CD14-positive monocyte (primary cell): Measurements from ENCODE around the gene HS3ST4. TPM values are rescaled to one million over a fixed set of nuclear protein-coding genes. Genes with fewer than 3 reads are reported as not detected.

Experiments
- DNase-seq, 3 donors: peaks; one replicate each; pipeline ENCODE4 v3.0.0-alpha.2; 2011 to 2022
- H2AFZ ChIP-seq: 2 replicates; pipeline ENCODE4 v1.6.0; 2012; ENCODE audit warnings: mild to moderate bottlenecking, low read depth, low read length, inconsistent platforms; ENCODE audit not compliant: insufficient read depth, poor library complexity, severe bottlenecking
- H3K27ac ChIP-seq, 2 donors: 1 replicate in 1 of 2; 2 replicates in 1 of 2; pipeline ENCODE4 v1.5.1; 2012 to 2013; ENCODE audit warnings: low read length in 2 of 2, control low read depth in 1 of 2, inconsistent platforms in 1 of 2, low read depth in 1 of 2, mild to moderate bottlenecking in 1 of 2
- H3K27me3 ChIP-seq, 2 donors: one replicate each; pipeline versions ENCODE4 v1.6.0 to v1.6.1; 2011 to 2013; ENCODE audit warnings: low read length in 2 of 2; ENCODE audit not compliant: control insufficient read depth in 2 of 2, insufficient read depth in 2 of 2
- H3K36me3 ChIP-seq, 2 donors: replicated peaks in 1 of 2; 1 replicate in 1 of 2; 2 replicates in 1 of 2; pipeline versions ENCODE4 v1.5.1 to v1.6.1; 2012 to 2013; ENCODE audit warnings: low read length in 2 of 2, control low read depth in 1 of 2, inconsistent platforms in 1 of 2, mild to moderate bottlenecking in 1 of 2; ENCODE audit not compliant: insufficient read depth in 2 of 2, control insufficient read depth in 1 of 2
- H3K4me1 ChIP-seq, 2 donors: 1 replicate in 1 of 2; 2 replicates in 1 of 2; pipeline versions ENCODE4 v1.5.1 to v1.6.1; 2012 to 2013; ENCODE audit warnings: low read length in 2 of 2, control low read depth in 1 of 2, inconsistent platforms in 1 of 2, mild to moderate bottlenecking in 1 of 2, moderate library complexity in 1 of 2; ENCODE audit not compliant: insufficient read depth in 2 of 2, control insufficient read depth in 1 of 2
- H3K4me2 ChIP-seq: replicated peaks from 2 replicates; pipeline ENCODE3; 2012; ENCODE audit warnings: low read length, moderate library complexity, mild to moderate bottlenecking; ENCODE audit not compliant: poor library complexity, severe bottlenecking; ENCODE audit errors: extremely low read depth
- H3K4me3 ChIP-seq, 3 experiments: fragments of 200-600 bp in 1 of 3; sonication (generic) in 1 of 3; replicated peaks in 1 of 3; 1 replicate in 2 of 3; 2 replicates in 1 of 3; pipeline ENCODE4 v1.5.1; 2011 to 2013; ENCODE audit warnings: low read length in 3 of 3, mild to moderate bottlenecking in 3 of 3, control low read depth in 2 of 3, low read depth in 2 of 3, inconsistent platforms in 1 of 3, moderate library complexity in 1 of 3
- H3K79me2 ChIP-seq: 2 replicates; pipeline ENCODE4 v1.6.0; 2012; ENCODE audit warnings: mild to moderate bottlenecking, control low read depth, inconsistent platforms, low read length, moderate library complexity; ENCODE audit not compliant: insufficient read depth
- H3K9ac ChIP-seq: 2 replicates; pipeline ENCODE4 v1.6.0; 2017; ENCODE audit warnings: low read length, mild to moderate bottlenecking; ENCODE audit not compliant: insufficient read depth, poor library complexity, severe bottlenecking
- H3K9me3 ChIP-seq, 2 donors: replicated peaks in 1 of 2; 1 replicate in 1 of 2; 2 replicates in 1 of 2; pipeline versions ENCODE4 v1.5.1 to v1.6.1; 2012 to 2013; ENCODE audit warnings: low read length in 2 of 2, control low read depth in 1 of 2; ENCODE audit not compliant: control insufficient read depth in 1 of 2, insufficient read depth in 1 of 2
- H4K20me1 ChIP-seq: 2 replicates; pipeline ENCODE4 v1.6.0; 2012; ENCODE audit warnings: mild to moderate bottlenecking, low read length, control low read depth, moderate library complexity; ENCODE audit not compliant: insufficient read depth
- H3K27ac Mint-ChIP-seq, 7 donors: one replicate each; pipeline ENCODE4 v1.8.0; 2020; ENCODE audit warnings: mild to moderate bottlenecking in 7 of 7, mixed read lengths in 7 of 7, moderate library complexity in 6 of 7, inconsistent platforms in 2 of 7
- H3K27me3 Mint-ChIP-seq, 3 donors: one replicate each; pipeline ENCODE4 v1.8.0; 2021 to 2022; ENCODE audit warnings: low read depth in 3 of 3, mild to moderate bottlenecking in 3 of 3, mixed read lengths in 3 of 3, moderate library complexity in 3 of 3, inconsistent platforms in 1 of 3
- H3K36me3 Mint-ChIP-seq, 2 donors: one replicate each; pipeline ENCODE4 v1.8.0; 2020; ENCODE audit warnings: mixed read lengths in 2 of 2, inconsistent platforms in 1 of 2, mild to moderate bottlenecking in 1 of 2
- H3K4me1 Mint-ChIP-seq: one replicate; pipeline ENCODE4 v1.8.0; 2020; ENCODE audit warnings: mild to moderate bottlenecking, mixed read lengths
- H3K4me3 Mint-ChIP-seq, 2 donors: one replicate each; pipeline ENCODE4 v1.8.0; 2020; ENCODE audit warnings: mild to moderate bottlenecking in 2 of 2, mixed read lengths in 2 of 2, moderate library complexity in 1 of 2
- H3K9me3 Mint-ChIP-seq, 7 donors: one replicate each; pipeline ENCODE4 v1.8.0; 2020 to 2022; ENCODE audit warnings: mixed read lengths in 7 of 7, mild to moderate bottlenecking in 6 of 7, moderate library complexity in 6 of 7, inconsistent platforms in 2 of 7
- CTCF ChIP-seq: fragments of 200-600 bp; IDR thresholded peaks from one replicate; pipeline ENCODE4 v1.8.0; 2022; ENCODE audit warnings: antibody characterized with exemption, mild to moderate bottlenecking
- WGBS: methylation state at CpG from one replicate; pipeline ENCODE4 v1.1.5; 2013; ENCODE audit warnings: missing lambda C conversion rate; ENCODE audit not compliant: insufficient coverage; 5-methylcytosine and 5-hydroxymethylcytosine counted together
- intact Hi-C, 2 donors: fragments of 100-400 bp; cut with micrococcal nuclease; formaldehyde crosslinking; loops; one replicate each; pipeline versions ENCODE4 v1.15.0 to v1.15.1; 2023
- polyA plus RNA-seq, 3 donors: library from polyadenylated mRNA; depleted of rRNA in 1 of 3; unstranded in 2 of 3; stranded (reverse) in 1 of 3; fragments of 300-500 nt in 2 of 3; fragments of >200 nt in 1 of 3; fragmentation: Illumina TruSeq in 2 of 3; gene quantifications; 1 replicate in 2 of 3; 2 replicates in 1 of 3; pipeline ENCODE4 v1.2.3, GENCODE V29; 2012 to 2021

The HS3ST4 gene
- polyA plus RNA-seq, 3 donors, result not detected

- Histone ChIP-seq H3K27me3 (no peaks in the 10 kb centered on the region), H3K4me3 (no peak overlapping the region), H3K4me1 (no peaks in the 10 kb centered on the region), H3K79me2 (no peaks in the 10 kb centered on the region), H2AFZ (no peak overlapping the region), H4K20me1 (no peaks in the 10 kb centered on the region), H3K4me2 (no peak overlapping the region), H3K36me3 (no peaks in the 10 kb centered on the region), H3K9me3 (peaks cover 0 to 3% of the 10 kb centered on the region in 2 donors), H3K9ac (no peak overlapping the region), H3K27ac (no peak overlapping the region)
- no peak for DNase-seq
- WGBS, result no CpG with 5 or more reads among the region's 5 CpGs
- no peaks in the 10 kb centered on the region for H3K27me3 Mint-ChIP-seq
- H3K9me3 Mint-ChIP-seq, result peaks cover 0 to 2% (median 0%) of the 10 kb centered on the region in 7 donors
- H3K4me3 Mint-ChIP-seq, result no peak overlapping the region
- no peak overlapping the region for H3K27ac Mint-ChIP-seq
- no peaks in the 10 kb centered on the region for H3K36me3 Mint-ChIP-seq
- intact Hi-C loops, result no loop called here
- no peak for TF ChIP-seq CTCF
- H3K4me1 Mint-ChIP-seq, result no peaks in the 10 kb centered on the region
These were observed 420.1 kb downstream of the HS3ST4 start for GRCh38 chr16:26111900-26112299.

GRCh38 chr16:26118575-26118974, 426.8 kb downstream of the HS3ST4 start:
- H3K79me2 ChIP-seq, result no peaks in the 10 kb centered on the region
- H2AFZ ChIP-seq, result no peak overlapping the region
- no peak overlapping the region for H3K4me3 ChIP-seq
- no peak for TF ChIP-seq CTCF
- no peaks in the 10 kb centered on the region for H3K27me3 ChIP-seq
- no peak overlapping the region for H3K9ac ChIP-seq
- H3K4me2 ChIP-seq, result no peak overlapping the region
- Mint-ChIP-seq H3K27me3 (peaks cover 0 to 2% (median 0%) of the 10 kb centered on the region in 3 donors), H3K27ac (no peak overlapping the region), H3K4me3 (no peak overlapping the region), H3K4me1 (no peaks in the 10 kb centered on the region), H3K36me3 (no peaks in the 10 kb centered on the region), H3K9me3 (peaks cover 0 to 5% (median 1%) of the 10 kb centered on the region in 7 donors)
- no peaks in the 10 kb centered on the region for H3K4me1 ChIP-seq
- H3K36me3 ChIP-seq, result no peaks in the 10 kb centered on the region
- DNase-seq, result no peak
- intact Hi-C loops, result no loop called here
- H4K20me1 ChIP-seq, result no peaks in the 10 kb centered on the region
- no peak overlapping the region for H3K27ac ChIP-seq
- 75% methylated on average over 2 of the region's 3 CpGs for WGBS
- H3K9me3 ChIP-seq, result peaks cover 0 to 3% of the 10 kb centered on the region in 2 donors
